NCI-H748 treated with DMSO at 0.1 percent for 48 hours (cell line): ENCODE measurements around the gene HEXD.
"Not testable (repeated sequence)": the region's sequence is repeated elsewhere in the genome, so short reads cannot be mapped to it uniquely, and the experiment has no call there.

Experiments used
- DNase-seq: peaks from one replicate; lab custom pipeline; 2025; lab: John Stamatoyannopoulos, UW

Gene HEXD

GRCh38 chr17:82440991-82441627 is 23.0 kb downstream of the HEXD start:
- no peak for DNase-seq

- DNase-seq: no peak
Measured at GRCh38 chr17:82441691-82442487, 23.7 kb downstream of the HEXD start.

- no peak for DNase-seq
Measured at GRCh38 chr17:82442643-82443464, 24.7 kb downstream of the HEXD start.

- DNase-seq: no peak
Measured at GRCh38 chr17:82443465-82444283, 25.5 kb downstream of the HEXD start.

GRCh38 chr17:82444284-82444893 is 26.2 kb downstream of the HEXD start:
- DNase-seq: no peak

GRCh38 chr17:82444941-82445521 is 26.9 kb downstream of the HEXD start:
- DNase-seq: no peak

DNA sequence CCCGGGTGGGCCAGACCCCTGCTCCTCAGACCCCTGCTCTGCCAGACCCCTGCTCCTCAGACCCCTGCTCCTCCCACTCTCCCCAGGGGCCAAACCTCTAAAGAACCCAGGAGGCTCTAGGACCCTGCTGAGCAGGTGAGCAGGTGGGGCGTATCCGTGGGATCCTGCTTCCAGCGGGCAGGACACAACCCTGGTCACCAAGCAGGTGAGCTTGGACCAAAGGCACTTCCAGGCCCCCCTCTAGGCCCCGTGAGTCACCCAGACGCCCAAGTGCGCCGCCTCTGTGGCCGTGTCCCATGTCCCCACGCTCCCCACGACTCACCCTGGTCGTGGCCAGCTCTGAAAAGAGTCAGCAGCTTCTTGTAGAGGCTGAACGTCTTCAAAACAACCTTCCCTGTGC is 27.4 kb downstream of the HEXD start:
- DNase-seq: no peak

DNA sequence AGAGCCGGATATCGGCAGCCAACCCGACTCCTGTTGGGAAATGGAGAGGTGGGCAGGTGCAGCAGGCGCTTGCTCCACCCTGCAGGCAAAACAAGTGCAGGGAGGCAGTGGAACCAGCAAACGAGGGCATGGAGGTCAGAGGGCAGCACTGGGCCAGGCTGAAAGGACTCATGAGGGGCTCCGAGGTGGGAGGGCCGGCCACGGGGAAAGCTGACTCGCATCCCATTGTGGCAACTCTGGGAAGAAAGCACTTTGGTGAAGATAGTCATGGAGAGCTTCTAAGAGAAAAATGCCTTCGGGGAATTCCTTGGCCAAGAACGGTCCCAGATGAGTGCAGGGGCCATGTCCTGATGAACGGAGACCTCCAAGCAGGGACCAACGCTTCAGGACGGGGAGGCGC is 28.0 kb downstream of the HEXD start:
- DNase-seq: no peak

- DNase-seq: no peak
Measured at GRCh38 chr17:82446649-82447048, 28.5 kb downstream of the HEXD start.

GRCh38 chr17:82447876-82448275 is 29.7 kb downstream of the HEXD start:
- DNase-seq: no peak

- no peak for DNase-seq
Measured at GRCh38 chr17:82449131-82449882, 31.2 kb downstream of the HEXD start.

- no peak for DNase-seq
Measured at GRCh38 chr17:82449883-82450356, 31.8 kb downstream of the HEXD start.

- peak; percentile 84 for DNase-seq
Measured at GRCh38 chr17:82450357-82451106, 32.4 kb downstream of the HEXD start, which contains the start of gene CYBC1. CYBC1 (minus strand) TSS chr17:82450752; CDS start chr17:82449254, 1,498 bp downstream.

GRCh38 chr17:82452162-82452561 is 34.0 kb downstream of the HEXD start:
- DNase-seq: no peak

GRCh38 chr17:82453151-82453550 is 35.0 kb downstream of the HEXD start:
- not testable (repeated sequence) for DNase-seq

- DNase-seq: not testable (repeated sequence)
Measured at GRCh38 chr17:82453706-82454105, 35.6 kb downstream of the HEXD start.

DNA sequence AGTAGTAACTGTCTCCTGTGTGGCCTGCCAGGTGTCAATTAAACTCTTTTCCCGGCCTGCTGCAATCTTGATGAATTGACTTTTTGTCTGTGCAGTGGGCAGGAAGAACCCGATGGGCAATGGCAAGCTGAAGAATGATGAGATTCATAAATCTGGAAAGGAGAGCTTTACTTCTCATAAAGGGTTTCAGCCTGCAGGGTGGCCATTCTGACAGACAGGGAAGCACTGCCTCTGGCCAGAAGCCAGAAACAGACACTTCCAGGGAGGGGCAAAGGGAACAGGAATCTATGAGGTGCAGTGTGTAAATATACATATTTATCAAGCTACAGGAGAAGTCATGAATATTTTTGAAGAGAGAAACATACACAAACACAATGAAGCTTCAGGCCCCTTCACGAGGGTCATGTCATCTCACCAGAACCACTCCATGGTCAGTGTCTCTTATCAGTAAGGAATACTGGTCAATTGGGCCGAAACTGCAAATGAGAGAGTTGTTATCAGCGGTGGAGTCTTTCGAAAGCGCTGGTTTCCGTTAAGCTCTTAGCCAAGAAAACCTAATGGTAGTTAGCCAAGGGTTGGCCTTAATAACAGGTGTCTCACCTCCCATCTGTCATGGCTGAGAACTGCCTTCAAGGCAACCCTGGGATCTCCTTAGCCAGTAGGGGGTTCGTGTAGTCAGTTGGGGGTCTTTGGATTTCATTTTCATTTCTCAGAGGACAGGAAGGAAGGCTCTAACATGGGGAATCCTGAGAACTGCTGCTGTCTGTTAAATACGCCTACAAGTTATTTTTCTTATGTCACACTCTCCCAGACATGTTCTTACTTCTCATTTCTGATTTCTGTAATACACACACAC is 39.2 kb downstream of the HEXD start:
- DNase-seq: no peak

GRCh38 chr17:82457929-82458178 is 39.7 kb downstream of the HEXD start:
- peak; percentile 74 for DNase-seq
